ENCODE data around the gene NFATC1.
A peak's percentile ranks its signal among the peaks of the same experiment; 100 is the strongest.

Gene NFATC1

GRCh38 chr18:79389689-79390088 is 6.0 kb upstream of the NFATC1 start:
- no peak for DNase-seq (ENCODE audit: low read depth)

- no peak for DNase-seq (ENCODE audit: low read depth)
Observed at GRCh38 chr18:79392226-79392625, 3.5 kb upstream of the NFATC1 start.

DNA sequence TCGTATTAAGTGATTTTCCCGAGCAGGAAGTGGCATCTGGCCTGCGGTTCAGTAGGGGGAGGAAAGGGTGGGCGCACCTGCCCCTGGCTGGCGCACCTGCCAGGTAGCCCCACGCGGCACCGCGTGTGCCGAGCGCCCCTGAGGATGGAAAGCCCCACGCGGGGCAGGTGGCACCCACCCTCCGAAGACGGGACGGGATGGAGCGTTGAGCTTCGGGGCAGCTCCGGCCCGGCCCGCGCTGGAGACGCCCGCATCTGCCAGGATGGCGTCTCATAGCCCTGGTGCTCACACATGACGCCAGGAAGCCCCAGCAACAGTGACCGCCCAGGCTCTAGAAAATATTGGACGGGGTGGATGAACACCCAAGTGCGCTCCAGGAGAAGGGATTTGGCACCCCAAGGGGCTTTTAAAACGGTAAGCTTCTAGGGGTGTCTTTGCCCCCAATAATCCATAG is 2.5 kb upstream of the NFATC1 start:
- DNase-seq (ENCODE audit: low read depth) = no peak

DNA sequence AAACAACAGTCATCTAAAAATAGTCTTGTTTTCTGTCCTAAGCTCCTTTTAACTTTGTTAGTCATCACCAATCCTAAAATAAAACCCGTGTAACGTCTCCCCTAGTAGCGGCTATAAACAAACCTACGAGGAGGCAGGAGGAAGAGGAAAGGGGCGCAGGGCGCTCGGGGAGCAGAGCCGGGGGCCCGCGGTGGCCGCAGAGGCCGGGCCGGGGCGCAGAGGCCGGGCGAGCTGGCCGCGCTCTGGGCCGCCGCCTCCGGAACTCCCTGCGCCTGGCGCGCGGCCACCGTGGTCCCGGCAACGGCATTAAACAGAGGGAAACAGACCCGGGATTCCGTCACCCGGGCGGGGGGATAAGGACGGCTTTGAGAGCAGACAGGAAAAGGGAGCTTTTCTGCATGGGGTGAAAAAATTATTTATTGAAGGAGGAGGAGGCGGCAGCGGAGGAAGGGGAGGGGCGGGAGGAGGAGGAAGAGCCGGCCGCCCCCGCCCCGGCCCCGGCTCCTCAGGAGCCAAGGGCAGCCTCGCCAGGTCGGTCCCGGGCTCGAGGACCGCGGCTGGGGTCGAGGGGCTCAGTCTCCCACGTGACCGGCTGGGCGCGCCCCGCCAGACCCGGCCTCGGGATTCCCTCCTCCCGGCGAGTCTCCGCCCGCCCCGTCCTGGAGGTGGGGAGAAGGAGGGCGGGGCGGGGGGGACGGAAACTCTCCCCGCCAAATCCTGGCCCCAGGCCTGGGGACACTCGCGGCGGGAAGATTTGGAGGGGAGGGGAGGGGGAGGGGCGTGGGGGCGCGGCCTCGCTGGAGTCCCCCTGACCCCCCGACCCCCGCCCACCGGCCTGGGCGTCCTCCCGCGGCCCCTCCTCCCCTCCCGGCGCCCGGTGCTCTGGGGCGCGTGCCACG is 1.8 kb upstream of the NFATC1 start:
- peak; percentile 77 for DNase-seq (ENCODE audit: low read depth)

GRCh38 chr18:79394534-79395307 is 1.0 kb upstream of the NFATC1 start:
- DNase-seq (ENCODE audit: low read depth) = no peak

GRCh38 chr18:79395308-79395640 is 456 bp upstream of the NFATC1 start:
- DNase-seq (ENCODE audit: low read depth) = no peak

DNA sequence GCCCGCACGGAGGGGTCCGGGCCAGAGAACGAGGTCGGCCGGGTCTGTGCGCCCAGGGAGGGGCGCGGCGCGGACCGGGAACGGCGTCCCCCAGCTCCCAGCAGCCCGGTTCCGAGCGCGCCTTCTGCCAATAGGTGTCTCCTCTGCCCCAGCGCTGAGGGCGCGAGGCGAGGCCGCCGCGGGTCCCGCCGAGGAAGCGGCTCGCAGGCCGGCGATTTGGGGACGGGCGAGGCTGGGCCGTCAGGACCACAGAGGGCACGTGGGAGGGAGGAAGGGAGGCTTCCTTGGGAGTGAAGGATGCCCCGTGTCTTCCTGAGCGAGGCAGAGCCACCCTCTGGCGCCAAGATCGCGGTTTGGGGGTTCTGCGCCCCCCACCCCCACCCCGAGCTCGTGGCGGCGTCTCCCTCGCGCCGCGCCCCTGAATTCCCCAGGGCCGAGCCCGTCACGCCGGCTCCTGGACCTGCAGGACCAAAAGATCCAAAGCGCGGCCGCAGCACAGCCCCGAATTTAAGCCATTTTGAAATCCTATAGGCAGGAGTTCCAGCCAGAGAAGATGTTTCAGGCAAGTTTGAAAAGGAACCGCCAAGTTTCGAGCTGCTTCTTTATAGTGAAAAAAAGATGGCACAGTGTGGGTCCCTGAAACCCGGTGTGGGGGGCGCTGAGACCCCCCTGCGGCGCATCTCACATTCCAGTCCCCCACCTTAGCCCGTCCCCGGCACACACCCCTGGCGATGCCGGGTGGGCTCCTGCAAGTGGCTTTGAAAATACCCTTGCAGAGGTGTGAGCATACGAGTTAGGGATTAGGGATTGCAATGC is 909 bp downstream of the NFATC1 start:
- DNase-seq (ENCODE audit: low read depth) = no peak

DNA sequence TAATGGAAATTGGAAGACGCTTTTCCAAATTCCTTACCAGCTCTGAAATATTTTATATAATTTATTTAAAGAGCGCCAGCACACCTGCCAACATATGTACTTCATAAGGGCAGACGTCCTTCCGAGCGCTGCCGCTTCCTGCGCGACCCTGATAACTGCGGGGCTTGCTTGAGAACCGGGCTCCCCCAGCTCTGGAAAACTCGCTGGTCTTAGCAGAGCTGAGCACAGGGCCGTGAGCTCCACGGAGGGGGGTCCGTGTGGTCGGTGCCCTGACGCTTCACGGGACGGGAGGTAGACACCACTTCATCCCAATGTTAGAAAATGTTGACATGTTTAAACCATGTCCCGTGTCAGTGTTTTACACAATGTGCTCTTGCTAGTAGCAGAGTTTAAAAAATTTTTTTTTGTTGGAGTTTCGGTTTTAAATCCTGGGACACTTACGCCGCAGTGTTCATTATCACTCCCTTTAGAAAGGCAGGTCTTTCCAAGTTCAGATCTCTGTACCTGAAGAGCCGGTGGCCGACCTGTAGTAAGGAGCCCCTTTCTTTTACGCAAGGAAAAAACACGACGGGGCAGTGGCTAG is 1.6 kb downstream of the NFATC1 start:
- no peak for DNase-seq (ENCODE audit: low read depth)

DNA sequence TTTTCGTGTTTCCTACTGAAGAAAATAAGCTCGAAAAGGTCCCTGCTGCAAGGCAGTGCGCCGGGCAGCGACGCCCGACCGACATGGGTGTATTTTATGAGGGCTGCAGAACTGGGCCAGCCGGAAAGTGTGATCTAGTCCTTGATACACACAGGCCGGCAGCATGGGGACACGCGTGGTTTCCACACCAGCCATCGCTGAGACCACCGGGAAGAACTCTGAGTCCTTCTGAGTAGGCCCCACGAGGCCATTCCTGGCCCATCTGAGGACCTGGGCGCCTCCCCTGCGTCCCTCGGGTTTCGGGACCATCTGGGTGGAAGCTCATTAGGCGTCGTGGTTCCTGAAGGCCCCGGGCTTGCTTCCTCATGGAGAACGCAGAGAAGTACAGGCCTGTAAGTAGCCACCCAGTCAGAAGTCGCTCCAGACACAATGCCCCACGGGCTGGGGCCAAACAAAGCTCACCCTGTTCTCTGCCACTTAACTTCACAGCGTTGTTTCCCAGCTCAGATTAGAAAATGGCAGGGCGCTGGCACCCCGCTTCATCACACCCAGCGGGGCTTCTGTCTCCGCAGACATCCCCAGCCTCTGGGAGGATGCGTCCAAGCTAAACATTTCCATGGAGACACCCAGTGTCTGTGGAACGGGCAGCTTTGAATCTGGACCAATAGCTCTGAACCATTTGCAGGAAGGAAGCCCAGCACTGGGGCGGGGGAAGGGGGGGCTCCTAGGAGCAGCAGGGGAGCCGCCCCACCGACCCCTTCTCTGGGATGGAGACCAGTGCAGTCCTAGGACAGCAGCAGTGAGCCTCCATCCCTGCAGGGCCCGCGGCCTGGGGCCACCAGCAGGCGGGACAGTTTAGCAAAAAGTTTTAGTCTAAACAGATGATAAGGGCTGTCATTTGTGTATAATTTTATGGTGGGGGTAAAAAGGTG is 2.4 kb downstream of the NFATC1 start:
- DNase-seq (ENCODE audit: low read depth) = no peak

GRCh38 chr18:79399275-79400081 is 3.7 kb downstream of the NFATC1 start:
- no peak for DNase-seq (ENCODE audit: low read depth)

DNA sequence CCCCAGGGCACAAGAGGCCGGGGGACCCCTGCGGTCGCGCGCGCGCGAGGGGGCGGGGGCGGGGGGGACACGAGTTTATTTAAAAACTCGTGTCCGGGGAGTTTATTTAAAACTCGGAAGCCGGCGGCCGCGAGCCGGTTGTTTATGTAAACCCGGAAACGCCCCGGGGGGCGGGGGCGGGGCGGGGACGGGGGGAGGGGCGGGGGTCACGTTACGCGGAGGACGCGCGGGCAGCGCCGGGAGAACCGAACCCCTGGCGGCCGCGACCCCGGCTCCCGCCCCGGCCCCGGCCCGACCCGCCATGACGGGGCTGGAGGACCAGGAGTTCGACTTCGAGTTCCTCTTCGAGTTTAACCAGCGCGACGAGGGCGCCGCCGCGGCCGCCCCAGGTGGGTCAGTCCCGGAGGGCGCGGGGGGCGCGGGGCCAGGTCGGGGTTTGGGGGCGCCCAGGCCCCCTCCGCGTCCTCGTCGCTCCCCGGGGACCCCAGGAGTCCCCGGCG is 4.4 kb downstream of the NFATC1 start:
- no peak for DNase-seq (ENCODE audit: low read depth)

GRCh38 chr18:79400591-79401381 is 5.1 kb downstream of the NFATC1 start:
- no peak for DNase-seq (ENCODE audit: low read depth)

- no peak for DNase-seq (ENCODE audit: low read depth)
Observed at GRCh38 chr18:79401494-79402208, 5.9 kb downstream of the NFATC1 start.

DNA sequence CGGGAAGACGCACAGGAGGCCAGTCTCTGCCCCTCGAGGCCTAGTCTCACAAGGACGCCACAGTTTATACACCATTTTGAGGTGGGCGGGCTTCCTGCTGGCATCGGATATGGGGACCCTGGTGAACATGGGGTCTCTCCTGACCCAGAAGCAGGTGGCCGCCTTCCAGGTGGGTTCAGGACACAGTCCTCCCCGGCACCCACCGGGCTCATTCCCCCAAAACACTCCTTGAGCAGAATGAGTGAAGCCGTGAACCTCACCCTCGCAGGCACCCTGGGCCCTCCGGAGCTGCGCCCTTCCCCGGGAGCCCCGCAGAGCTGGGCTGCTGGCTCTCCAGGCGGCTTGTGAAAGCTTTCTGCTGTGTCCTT is 6.5 kb downstream of the NFATC1 start:
- DNase-seq (ENCODE audit: low read depth) = no peak

DNA sequence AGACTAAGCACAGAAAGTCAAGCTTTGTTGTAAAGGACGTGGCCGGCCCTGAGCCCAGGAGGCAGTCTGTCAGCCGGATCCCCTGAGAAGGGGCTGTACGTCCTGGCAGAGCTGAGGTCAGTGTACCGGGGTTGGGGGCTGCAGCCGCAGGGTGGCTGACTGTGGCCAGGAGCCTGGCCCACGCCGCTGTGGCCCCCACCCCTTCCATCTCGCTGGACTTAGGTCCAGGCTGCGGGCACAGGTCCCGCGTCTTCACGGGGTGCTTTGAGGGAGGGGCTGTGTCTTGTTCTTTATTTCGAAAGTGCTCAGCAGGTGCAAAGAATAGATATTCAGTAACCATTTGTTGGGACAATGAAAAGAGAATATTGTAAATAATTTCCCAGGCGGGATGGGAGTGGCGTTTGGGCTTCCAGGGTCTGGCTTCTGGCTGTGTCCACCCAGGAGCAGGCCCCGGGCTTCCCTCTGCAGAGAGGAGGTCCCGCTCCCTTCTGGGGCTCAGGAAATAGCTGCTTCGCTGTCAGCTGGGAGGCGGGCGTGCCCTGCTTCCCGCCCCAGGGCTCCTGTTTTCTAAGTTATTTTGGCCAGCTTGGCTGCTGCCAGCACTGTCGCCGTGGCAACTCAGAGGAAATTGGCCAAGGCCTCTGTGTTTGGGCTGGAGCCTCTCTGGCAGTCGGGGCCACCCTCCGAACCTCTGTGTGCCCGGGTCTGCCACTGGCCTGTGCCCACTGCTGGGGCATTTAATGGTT is 7.4 kb downstream of the NFATC1 start:
- no peak for DNase-seq (ENCODE audit: low read depth)

DNA sequence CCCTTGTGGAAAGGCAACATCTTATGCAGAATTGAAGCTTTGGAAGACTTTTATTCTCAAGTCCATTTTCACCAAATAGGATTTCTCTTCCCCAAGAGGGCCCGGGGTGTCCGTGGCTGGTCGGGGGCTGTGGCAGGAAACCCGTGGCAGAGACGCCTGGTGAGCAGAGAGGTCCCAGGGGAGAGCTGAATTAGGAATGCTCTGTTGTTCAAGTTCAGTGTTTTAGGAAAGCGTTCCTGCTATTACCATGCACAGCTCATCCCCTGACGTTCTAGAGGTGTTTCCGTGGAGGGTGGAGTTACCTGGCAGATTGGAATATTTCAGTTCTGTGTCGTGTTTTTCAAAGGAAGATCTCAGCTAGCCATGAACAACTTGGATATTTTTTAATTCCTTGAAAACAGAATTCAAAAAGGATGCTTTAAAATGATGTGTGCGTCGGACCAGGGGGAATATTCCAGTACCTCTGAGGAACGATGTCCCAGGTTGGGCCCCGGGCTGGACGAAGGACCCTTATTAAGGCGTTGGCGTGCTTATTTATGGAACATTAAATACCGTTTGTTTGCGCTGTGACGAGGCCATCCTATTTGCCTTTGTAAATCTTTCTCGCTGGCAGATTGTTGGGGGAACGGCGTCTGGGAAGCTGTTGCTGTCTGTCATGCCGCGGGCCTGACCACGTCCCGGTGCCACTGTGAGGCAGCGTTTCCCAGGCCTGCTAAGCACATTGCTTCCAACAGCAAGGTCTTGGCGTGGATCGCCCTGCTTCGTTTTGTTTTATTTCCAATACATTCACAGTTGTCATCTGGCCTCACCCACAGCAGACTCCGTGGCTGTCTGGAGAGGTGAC is 8.2 kb downstream of the NFATC1 start:
- no peak for DNase-seq (ENCODE audit: low read depth)

DNA sequence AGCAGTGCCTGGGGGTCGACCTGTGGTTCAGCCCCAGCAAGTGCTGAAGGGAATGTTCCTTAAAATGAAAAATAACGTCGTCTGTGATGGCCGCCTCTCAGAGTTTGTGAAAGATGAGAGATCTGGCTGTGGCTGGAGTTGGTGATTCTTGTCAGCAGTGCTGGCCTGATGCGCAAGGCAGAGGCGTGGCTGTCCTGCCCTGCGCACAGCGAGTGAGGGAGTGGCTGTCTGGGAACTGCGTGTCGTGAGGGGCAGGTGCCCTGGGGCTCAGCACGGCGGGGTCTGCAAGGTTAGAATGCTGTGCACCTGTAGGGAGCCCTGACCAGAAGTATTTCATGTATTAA is 8.8 kb downstream of the NFATC1 start:
- no peak for DNase-seq (ENCODE audit: low read depth)
